HL-60 (cell line): ENCODE data around the gene TTC13.

ENCODE experiments used
- CTCF ChIP-seq: IDR thresholded peaks from one replicate; pipeline ENCODE4 v1.5.1; 2011; ENCODE audit warnings: low read length, control low read depth, inconsistent platforms; ENCODE audit not compliant: insufficient read depth
- POLR2AphosphoS5 ChIP-seq: IDR thresholded peaks from 2 replicates; pipeline ENCODE4 v1.6.1; 2012; ENCODE audit warnings: low read depth
- REST ChIP-seq: IDR thresholded peaks from 2 replicates; pipeline ENCODE4 v1.6.1; 2012; ENCODE audit warnings: low read depth; ENCODE audit not compliant: insufficient replicate concordance
- SPI1 ChIP-seq: IDR thresholded peaks from 2 replicates; pipeline ENCODE4 v1.6.1; 2012; ENCODE audit warnings: low read depth, mild to moderate bottlenecking, borderline replicate concordance

- TF ChIP-seq CTCF: no peak
- no peak for TF ChIP-seq REST
- no peak for TF ChIP-seq POLR2AphosphoS5
- no peak for TF ChIP-seq SPI1
Measured at GRCh38 chr1:230987448-230987847, 8.8 kb upstream of the TTC13 start.
